ENCODE measurements around the gene TLE7.

DNA sequence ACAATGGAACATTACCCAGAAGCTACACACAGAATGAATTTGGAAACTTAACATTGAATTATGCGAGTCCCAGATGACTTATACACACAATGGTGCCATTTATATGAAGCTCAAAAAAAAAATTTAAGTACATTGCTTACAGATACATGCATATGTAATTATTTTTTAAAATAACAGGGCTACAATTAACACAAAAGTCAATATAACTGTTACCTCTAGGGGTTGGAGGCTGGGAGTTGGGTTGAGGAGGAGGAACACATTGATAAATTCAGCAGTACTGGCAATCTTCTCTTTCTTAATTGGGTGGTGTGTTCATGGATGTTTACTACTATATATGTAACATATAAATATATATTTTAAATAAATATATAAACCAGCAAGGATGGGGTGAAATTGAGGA, 19.1 kb upstream of the TLE7 start:
- TF ChIP-seq, protein P1, sequence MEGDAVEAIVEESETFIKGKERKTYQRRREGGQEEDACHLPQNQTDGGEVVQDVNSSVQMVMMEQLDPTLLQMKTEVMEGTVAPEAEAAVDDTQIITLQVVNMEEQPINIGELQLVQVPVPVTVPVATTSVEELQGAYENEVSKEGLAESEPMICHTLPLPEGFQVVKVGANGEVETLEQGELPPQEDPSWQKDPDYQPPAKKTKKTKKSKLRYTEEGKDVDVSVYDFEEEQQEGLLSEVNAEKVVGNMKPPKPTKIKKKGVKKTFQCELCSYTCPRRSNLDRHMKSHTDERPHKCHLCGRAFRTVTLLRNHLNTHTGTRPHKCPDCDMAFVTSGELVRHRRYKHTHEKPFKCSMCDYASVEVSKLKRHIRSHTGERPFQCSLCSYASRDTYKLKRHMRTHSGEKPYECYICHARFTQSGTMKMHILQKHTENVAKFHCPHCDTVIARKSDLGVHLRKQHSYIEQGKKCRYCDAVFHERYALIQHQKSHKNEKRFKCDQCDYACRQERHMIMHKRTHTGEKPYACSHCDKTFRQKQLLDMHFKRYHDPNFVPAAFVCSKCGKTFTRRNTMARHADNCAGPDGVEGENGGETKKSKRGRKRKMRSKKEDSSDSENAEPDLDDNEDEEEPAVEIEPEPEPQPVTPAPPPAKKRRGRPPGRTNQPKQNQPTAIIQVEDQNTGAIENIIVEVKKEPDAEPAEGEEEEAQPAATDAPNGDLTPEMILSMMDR (IDR thresholded peaks at IDR 0.05): no peak
- no peak for TF ChIP-seq ZFX (IDR thresholded peaks at IDR 0.05; ENCODE audit: borderline replicate concordance)

All from 22Rv1 (cell line).